Measurements from ENCODE around the gene SDK1.
"Not testable (repeated sequence)": the region's sequence is repeated elsewhere in the genome, so short reads cannot be mapped to it uniquely, and the experiment has no call there.

SDK1 gene

DNA sequence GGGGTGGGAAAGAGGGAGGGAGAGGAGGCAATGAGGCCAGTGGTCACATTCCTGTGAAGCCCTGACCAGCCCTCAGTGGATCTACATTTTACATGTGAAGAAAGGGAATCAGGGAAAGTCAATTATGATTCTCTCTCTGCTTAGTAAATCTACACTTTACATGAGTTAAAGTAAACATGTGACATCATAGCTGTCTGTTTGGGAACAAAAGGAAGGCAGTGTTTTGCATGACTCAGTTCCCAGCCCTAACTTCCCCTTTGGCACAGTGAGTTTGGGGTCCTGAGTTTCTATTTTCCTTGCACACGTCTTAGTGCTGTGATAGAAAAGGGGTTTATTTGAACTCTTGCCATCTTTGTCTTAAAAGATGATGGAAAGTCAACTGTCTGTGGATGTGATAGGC, 615.1 kb downstream of the SDK1 start:
- no peak for DNase-seq (ENCODE audit: low spot score)

- DNase-seq (ENCODE audit: low spot score) = no peak
Observed at GRCh38 chr7:3917436-3917835, 616.4 kb downstream of the SDK1 start.

DNA sequence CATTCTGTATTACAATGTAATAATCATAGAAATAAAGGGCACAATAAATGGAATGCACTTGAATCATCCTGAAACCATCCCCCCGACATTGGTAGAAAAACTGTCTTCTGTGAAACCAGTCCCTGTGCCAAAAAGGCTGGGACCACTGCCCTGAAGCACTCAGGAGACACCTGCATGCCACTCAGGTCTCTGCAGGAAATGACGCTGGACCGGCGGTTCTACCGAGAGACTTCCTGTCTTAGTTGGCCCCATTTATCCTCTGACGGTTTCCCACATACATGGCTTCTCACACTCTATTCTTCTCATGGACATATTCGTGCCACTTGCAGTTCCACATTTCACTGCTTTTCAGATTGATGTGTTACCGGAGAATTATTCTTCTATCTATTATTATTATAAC, 617.5 kb downstream of the SDK1 start:
- no peak for DNase-seq (ENCODE audit: low spot score)

DNA sequence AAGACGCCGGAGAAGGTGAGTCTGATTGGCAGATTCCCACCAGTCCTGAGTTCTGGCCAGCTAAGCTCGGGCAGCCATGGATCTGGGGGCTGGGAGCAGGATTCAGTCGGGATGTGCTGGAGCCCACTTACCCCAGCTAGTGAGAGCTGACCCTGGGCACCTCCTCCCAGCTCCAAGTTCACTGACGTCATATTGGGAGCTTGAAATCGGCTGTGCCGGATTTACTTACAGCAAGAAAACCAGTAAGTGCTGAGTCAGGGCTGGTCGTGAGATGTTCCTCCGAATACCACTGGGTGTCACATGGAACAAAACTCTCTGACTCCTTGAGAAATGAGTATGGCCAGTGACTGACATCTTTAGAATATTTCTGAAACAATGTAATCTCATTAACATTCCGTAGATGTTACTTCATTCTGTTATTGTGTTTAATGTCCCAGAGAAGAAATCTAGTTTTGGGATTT, 621.2 kb downstream of the SDK1 start:
- DNase-seq (ENCODE audit: low spot score) = no peak

DNA sequence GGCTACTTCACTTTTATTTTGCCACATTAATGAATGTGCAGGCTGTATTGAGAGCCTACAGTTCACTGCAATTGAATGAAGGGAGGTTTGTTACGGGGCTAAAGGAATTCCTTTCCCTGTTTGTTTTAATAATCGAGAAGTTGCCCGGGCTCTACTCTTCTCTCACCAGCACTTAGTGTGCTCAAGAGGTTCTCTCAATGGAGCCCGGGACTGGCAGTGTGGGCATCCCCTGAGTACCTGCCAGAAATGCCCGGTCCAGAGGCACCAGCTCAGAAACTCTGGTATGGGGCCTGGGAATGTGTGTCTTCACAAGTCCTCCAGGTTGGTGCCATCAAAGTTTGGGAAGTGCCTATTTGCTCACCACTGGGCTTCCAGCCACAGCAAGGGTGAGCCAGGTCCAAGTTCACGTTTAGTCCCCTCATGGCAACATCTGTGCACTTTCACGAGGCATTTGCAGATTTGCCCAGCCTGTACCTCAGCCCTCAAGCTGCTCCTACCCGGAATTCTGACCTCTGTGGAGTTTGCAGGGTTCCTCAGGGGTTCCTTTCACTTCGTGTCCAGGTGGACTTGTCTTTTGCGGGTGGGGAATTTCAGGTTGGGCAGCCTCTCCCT, 622.4 kb downstream of the SDK1 start:
- DNase-seq (ENCODE audit: low spot score) = no peak

GRCh38 chr7:3924277-3924676, 623.2 kb downstream of the SDK1 start:
- no peak for DNase-seq (ENCODE audit: low spot score)

DNA sequence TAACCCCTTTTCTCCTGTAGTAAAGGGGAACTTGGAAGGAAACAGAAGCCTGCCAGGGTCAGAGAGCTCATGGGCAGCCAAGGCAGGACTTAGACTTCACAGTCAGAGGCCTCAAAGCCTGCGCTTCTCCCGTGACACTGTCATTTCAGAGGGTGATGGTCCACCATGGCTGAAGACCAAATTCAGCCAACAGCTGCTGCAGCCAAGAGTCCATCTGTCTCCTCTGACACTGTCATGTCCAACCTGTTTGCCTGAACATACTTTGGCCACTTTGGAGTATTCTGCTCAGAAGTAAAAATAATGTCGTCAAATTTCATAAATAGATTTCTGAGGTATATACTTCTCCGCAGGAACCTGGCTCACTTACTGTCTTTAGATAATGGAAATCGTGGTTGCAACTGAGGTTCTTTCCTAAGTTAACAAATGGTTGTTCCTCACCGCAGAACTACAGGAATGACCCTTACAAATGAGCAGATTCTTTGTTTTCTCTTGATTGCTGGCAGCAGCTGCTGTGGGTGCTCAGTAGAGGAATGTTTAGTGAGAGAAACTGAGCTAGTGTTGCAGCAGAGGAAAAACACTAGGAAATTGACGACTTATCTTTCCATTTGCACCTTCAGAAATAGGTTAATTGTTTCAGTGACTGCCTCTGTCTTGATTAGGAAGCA, 626.5 kb downstream of the SDK1 start:
- DNase-seq (ENCODE audit: low spot score) = no peak

DNA sequence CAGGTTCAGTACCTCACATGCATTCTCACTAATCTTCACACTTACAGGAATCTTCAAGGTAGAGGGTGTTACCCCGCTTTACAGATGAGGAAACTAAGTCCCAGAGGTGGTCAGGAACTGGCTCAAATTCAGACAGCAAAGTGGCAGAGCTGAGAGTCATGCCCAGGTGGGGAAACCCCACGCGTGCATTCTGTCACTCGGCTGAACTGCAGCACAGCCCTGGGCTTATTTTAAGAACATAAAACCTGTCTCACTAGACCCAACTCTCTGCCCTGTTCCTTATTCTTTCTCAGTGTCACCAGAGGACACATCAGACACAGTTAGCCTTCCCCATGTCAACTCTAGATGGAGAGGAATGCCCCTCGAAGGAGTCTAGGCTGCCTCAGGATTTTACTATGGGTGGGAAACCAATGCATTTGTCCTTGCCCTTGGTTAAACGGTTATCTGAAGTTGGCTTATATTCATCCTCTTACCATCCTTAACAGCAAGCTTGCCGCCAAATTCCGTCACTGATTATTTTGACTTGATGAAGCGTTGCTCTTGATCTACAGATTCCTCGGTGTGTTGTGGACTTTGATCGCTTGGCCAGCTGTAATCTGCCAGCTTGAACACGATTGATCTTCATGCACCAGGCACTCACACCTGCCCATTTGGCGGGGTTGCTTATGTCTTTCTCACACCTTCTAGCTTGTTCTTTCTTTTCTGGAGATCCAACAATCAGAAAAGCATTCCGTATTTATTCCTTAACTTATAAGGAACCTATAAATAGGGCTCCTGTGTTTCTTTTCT, 627.9 kb downstream of the SDK1 start:
- no peak for DNase-seq (ENCODE audit: low spot score)

DNA sequence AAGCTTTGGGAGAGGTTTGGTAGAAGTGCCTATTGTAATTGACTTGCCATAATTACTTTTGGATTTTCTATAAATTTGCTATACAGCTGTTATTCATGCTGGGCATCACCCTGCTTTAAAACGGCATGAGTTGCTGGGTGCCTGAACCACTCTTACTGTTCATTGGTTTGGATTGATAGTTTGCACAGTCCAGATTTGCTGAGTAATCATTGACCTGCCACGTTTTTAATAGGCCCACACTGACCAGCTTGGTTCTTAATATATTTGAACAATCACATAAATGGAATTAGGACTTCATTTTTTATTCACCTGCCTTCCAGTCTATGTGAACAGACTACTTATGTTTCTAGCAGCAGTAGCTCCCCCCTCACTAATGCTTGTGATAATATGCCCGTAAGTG, 630.8 kb downstream of the SDK1 start:
- DNase-seq (ENCODE audit: low spot score) = no peak

DNA sequence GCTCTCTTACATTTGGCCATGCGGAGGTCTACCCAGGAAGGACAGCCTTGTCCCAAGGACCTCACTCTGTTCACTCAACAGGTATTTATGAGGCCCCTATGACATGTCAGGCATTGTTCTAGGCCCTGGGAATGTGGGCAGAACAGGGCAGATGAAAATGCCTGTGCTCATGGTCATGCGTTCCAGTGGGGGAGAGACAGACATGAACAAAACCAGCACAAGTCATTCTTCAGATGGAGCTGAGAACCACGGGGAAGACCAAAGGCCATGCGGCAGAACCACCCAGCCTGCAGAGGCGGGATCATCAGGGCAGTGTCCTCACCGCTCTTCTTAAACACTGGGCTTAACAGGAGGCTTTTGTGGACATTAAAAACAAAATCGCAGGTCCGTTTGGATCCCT, 636.1 kb downstream of the SDK1 start:
- DNase-seq (ENCODE audit: low spot score) = no peak

- DNase-seq (ENCODE audit: low spot score) = no peak
Observed at GRCh38 chr7:3937605-3938004, 636.6 kb downstream of the SDK1 start.

DNA sequence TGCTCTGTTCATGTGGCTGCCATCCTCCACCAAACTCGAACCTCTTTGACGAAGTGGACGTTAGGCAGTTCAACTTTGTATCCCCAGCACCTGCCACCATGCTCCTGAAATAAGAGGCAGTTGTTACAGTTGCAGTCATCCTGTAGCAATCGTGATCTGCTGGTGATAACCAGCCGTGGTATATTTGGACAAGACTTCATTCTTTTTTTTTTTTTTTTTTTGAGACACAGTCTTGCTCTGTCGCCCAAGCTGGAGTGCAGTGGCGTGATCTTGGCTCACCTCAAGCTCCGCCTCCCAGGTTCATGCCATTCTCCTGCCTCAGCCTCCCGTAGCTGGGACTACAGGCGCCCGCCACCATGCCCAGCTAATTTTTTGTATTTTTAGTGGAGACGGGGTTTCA, 640.7 kb downstream of the SDK1 start:
- DNase-seq (ENCODE audit: low spot score) = not testable (repeated sequence)

GRCh38 chr7:3942276-3942675, 641.2 kb downstream of the SDK1 start:
- no peak for DNase-seq (ENCODE audit: low spot score)

DNA sequence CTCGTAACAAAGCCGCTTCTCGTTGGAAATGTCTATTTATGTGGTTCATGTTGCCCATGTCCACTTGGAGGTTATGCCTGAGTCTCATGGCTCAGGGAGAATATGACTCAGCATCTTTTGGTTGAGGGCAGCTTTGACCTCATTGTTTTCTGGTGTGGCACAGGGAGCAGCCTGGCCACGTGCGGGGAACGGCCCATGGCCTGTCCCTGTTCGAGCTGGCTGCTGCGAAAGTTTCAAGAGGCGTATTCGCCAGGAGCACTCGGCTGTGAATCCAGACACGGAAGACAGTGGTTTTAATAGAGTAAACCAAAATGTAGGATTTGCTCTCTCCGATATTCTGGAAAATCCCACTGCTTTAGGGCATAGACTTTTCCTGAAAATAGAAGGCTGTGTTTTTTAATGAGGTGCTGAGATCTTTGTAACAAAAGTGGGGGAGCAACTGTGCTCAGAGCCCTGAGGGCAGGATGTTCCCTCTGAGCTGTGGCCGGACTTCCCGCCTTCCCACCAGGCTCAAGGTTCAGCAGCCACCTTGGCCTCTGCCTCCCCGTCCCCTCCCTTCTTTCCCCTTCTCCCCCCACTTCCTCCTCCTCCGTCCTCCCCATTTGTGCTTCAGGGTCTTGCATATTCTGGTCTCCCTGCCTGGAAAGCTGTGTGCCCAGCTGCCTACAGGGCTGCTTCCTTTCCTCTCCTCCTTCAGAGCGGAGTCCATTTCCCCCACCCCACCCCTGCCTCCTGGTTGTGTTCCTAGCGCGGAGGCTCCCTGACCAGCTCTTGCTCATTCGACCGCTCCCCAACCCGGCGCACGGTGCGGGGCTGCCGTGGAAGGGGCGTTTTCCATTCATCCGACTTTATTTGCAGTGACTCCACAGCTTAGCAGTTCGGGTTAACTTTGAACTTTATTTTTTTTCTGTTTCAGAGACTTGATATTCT, 642.0 kb downstream of the SDK1 start:
- DNase-seq (ENCODE audit: low spot score) = no peak

GRCh38 chr7:3943779-3944520, 642.9 kb downstream of the SDK1 start:
- DNase-seq (ENCODE audit: low spot score) = no peak

- no peak for DNase-seq (ENCODE audit: low spot score)
Observed at GRCh38 chr7:3949242-3949640, 648.2 kb downstream of the SDK1 start.

GRCh38 chr7:3950249-3950648, 649.2 kb downstream of the SDK1 start:
- no peak for DNase-seq (ENCODE audit: low spot score)

- DNase-seq (ENCODE audit: low spot score) = no peak
Observed at GRCh38 chr7:3951316-3952055, 650.4 kb downstream of the SDK1 start.

GRCh38 chr7:3953133-3953532, 652.1 kb downstream of the SDK1 start:
- DNase-seq (ENCODE audit: low spot score) = no peak

- DNase-seq (ENCODE audit: low spot score) = no peak
Observed at GRCh38 chr7:3953946-3954345, 652.9 kb downstream of the SDK1 start.

DNA sequence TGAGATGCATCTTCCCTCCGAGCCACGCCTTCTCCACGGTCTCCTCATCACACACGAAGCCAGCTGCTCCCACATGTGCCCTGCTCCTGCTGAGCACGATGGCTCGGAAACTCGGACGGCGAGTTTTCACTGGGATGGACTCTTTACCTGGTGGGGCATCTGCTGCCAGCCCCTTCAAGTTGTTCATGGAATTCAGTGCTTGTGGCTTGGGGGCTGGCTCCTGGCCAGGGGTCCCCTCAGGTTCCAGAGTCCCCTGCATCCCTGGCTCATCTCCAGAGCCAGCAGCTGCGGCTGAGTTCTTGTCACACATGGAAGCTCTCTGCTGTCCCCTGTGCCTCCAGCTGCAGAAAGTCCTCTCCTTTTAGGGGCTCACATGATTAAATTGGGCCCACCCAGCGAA, 654.0 kb downstream of the SDK1 start:
- no peak for DNase-seq (ENCODE audit: low spot score)
